ENCODE measurements around the gene GGA3. TPM values are rescaled to one million over a fixed set of nuclear protein-coding genes. Genes with fewer than 3 reads are reported as not detected.

The GGA3 gene
- total and polyA plus RNA-seq, 4 donors, result 4.6 to 17.3 (median 9.2) TPM

- H3K36me3 ChIP-seq (ENCODE audit: control insufficient read depth in 4 of 4, insufficient read depth in 3 of 4, low read depth in 1 of 4, low read length in 3 of 4), result peaks cover 5 to 23% (median 19%) of the 10 kb centered on the region in 4 donors
- no peaks in the 10 kb centered on the region for H3K27me3 ChIP-seq (ENCODE audit: control insufficient read depth in 4 of 4, insufficient read depth in 4 of 4, low read length in 3 of 4)
- H3K4me3 ChIP-seq (ENCODE audit: low read depth in 1 of 3, low read length in 3 of 3), result no peak overlapping the region
- TF ChIP-seq RAD21 (IDR thresholded peaks at IDR 0.05) (no peak), GABPA (IDR thresholded peaks at IDR 0.05 in 1 of 2, conservative IDR thresholded peaks at IDR 0.05 in 1 of 2) (no peak), REST (IDR thresholded peaks at IDR 0.05) (no peak), ZBTB33 (IDR thresholded peaks at IDR 0.05) (no peak), EGR1 (IDR thresholded peaks at IDR 0.05; ENCODE audit: low read depth in 2 of 2) (no peak), RXRA (IDR thresholded peaks at IDR 0.05) (no peak), SP1 (IDR thresholded peaks at IDR 0.05) (no peak), HNF4G (IDR thresholded peaks at IDR 0.05) (no peak), HNF4A (conservative IDR thresholded peaks at IDR 0.05) (no peak), JUND (IDR thresholded peaks at IDR 0.05) (no peak), MAX (IDR thresholded peaks at IDR 0.05) (no peak), FOXA2 (IDR thresholded peaks at IDR 0.05) (no peak)
- H3K9ac ChIP-seq (ENCODE audit: low read depth in 1 of 2, low read length in 2 of 2), result no peak overlapping the region
- H3K9me3 ChIP-seq (ENCODE audit: control insufficient read depth in 4 of 4, low read length in 3 of 4), result no peaks in the 10 kb centered on the region
- no peak overlapping the region for H3K27ac ChIP-seq (ENCODE audit: low read depth in 1 of 2, low read length in 2 of 2)
- peaks cover 0 to 45% (median 24%) of the 10 kb centered on the region in 4 donors for H3K4me1 ChIP-seq (ENCODE audit: control insufficient read depth in 4 of 4, insufficient read depth in 4 of 4, low read length in 3 of 4)
- WGBS, result 88% methylated on average over 4 of the region's 4 CpGs
- DNase-seq (ENCODE audit: low spot score), result no peak
Measured at GRCh38 chr17:75263055-75263454, 1.6 kb upstream of the GGA3 start.

- no peaks in the 10 kb centered on the region for H3K9me3 ChIP-seq (ENCODE audit: control insufficient read depth in 4 of 4, low read length in 3 of 4)
- H3K36me3 ChIP-seq (ENCODE audit: control insufficient read depth in 4 of 4, insufficient read depth in 3 of 4, low read depth in 1 of 4, low read length in 3 of 4), result peaks cover 5 to 23% (median 19%) of the 10 kb centered on the region in 4 donors
- no peak for DNase-seq (ENCODE audit: low spot score)
- H3K4me3 ChIP-seq (ENCODE audit: low read depth in 1 of 3, low read length in 3 of 3), result peak overlapping the region; percentile 79 to 100 (median 96)
- H3K27ac ChIP-seq (ENCODE audit: low read depth in 1 of 2, low read length in 2 of 2), result peak overlapping the region; percentile 92 to 95
- TF ChIP-seq MAX (IDR thresholded peaks at IDR 0.05) (no peak), HNF4A (conservative IDR thresholded peaks at IDR 0.05) (no peak), RXRA (IDR thresholded peaks at IDR 0.05) (no peak), RAD21 (IDR thresholded peaks at IDR 0.05) (no peak), HNF4G (IDR thresholded peaks at IDR 0.05) (no peak), TAF1 (conservative IDR thresholded peaks at IDR 0.05) (no peak), FOXA2 (IDR thresholded peaks at IDR 0.05) (no peak), CTCF (IDR thresholded peaks at IDR 0.05; ENCODE audit: low read depth, low read length, missing input control) (no peak), ATF3 (IDR thresholded peaks at IDR 0.05) (no peak), NR2F2 (IDR thresholded peaks at IDR 0.05) (no peak)
- H3K9ac ChIP-seq (ENCODE audit: low read depth in 1 of 2, low read length in 2 of 2), result peak overlapping the region; percentile 93 to 98
- peaks cover 0 to 38% (median 24%) of the 10 kb centered on the region in 4 donors for H3K4me1 ChIP-seq (ENCODE audit: control insufficient read depth in 4 of 4, insufficient read depth in 4 of 4, low read length in 3 of 4)
- no peaks in the 10 kb centered on the region for H3K27me3 ChIP-seq (ENCODE audit: control insufficient read depth in 4 of 4, insufficient read depth in 4 of 4, low read length in 3 of 4)
- under 1% methylated on average over 23 of the region's 23 CpGs for WGBS
Measured at GRCh38 chr17:75262112-75262606, 753 bp upstream of the GGA3 start.

All from liver (tissue), 9 donors.